ENCODE measurements around the gene CA4. TPM values are rescaled to one million over a fixed set of nuclear protein-coding genes. Genes with fewer than 3 reads are reported as not detected.

CA4 gene
- total and polyA plus RNA-seq, 2 donors (not counting 1 experiment from before 2014, with no cell fraction given): not detected

GRCh38 chr17:60154616-60155426 is 5.0 kb downstream of the CA4 start:
- no peak for DNase-seq
- no peaks in the 10 kb centered on the region for H3K79me2 ChIP-seq (ENCODE audit: control insufficient read depth, insufficient read depth, low read length)
- CTCF ChIA-PET: no interaction called here
- peaks cover 0 to 6% (median 0%) of the 10 kb centered on the region in 3 donors for H3K9me3 ChIP-seq (ENCODE audit: control extremely low read depth in 1 of 3, control insufficient read depth in 2 of 3, insufficient read depth in 1 of 3, low read length in 2 of 3)
- TF ChIP-seq EZH2 (IDR thresholded peaks at IDR 0.05; ENCODE audit: borderline replicate concordance, insufficient read depth, low read depth, low read length, poor library complexity, severe bottlenecking) (no peak), CTCF (IDR thresholded peaks at IDR 0.05) (no peak)
- no peaks in the 10 kb centered on the region for H3K9me3 Mint-ChIP-seq (ENCODE audit: insufficient read depth)
- no peaks in the 10 kb centered on the region for H4K20me1 ChIP-seq (ENCODE audit: control insufficient read depth, insufficient read depth, low read length, poor library complexity, severe bottlenecking)
- H3K27ac Mint-ChIP-seq: no peak overlapping the region
- 88% methylated on average over 4 of the region's 14 CpGs for WGBS (ENCODE audit: insufficient coverage)
- intact Hi-C loops (cut with micrococcal nuclease): no loop called here
- ATAC-seq (ENCODE audit: low read depth): no peak
- no peak overlapping the region for H3K27ac ChIP-seq (ENCODE audit: low read length in 2 of 2)
- H3K9ac ChIP-seq (ENCODE audit: low read length): no peak overlapping the region
- no peak overlapping the region for H3K4me2 ChIP-seq (replicated peaks; ENCODE audit: low read depth, low read length, poor library complexity, severe bottlenecking)
- peaks cover 0 to 37% (median 10%) of the 10 kb centered on the region in 4 experiments for H3K27me3 ChIP-seq (replicated peaks in 1 of 4; ENCODE audit: control extremely low read depth in 1 of 4, control insufficient read depth in 3 of 4, insufficient read depth in 4 of 4, low read length in 3 of 4)
- no peak overlapping the region for H2AFZ ChIP-seq (ENCODE audit: insufficient read depth, low read depth, low read length, poor library complexity, severe bottlenecking)
- H3K4me1 ChIP-seq (ENCODE audit: control insufficient read depth in 2 of 2, insufficient read depth in 2 of 2, low read length in 2 of 2): peaks cover 16 to 17% of the 10 kb centered on the region in 2 donors
- H3K36me3 ChIP-seq (replicated peaks in 1 of 2; ENCODE audit: control extremely low read depth in 1 of 2, control insufficient read depth in 1 of 2, extremely low read depth in 1 of 2, insufficient read depth in 2 of 2, low read length in 1 of 2): no peaks in the 10 kb centered on the region
- peaks cover 13% of the 10 kb centered on the region for H3K4me1 Mint-ChIP-seq
- H3K4me3 ChIP-seq (ENCODE audit: control extremely low read depth in 1 of 5, extremely low read depth in 1 of 5, insufficient read depth in 1 of 5, low read depth in 2 of 5, low read length in 4 of 5): no peak overlapping the region
- peaks cover 54% of the 10 kb centered on the region for H3K27me3 Mint-ChIP-seq
- POLR2A ChIA-PET: no interaction called here
- no peak overlapping the region for H3K4me3 Mint-ChIP-seq

DNA sequence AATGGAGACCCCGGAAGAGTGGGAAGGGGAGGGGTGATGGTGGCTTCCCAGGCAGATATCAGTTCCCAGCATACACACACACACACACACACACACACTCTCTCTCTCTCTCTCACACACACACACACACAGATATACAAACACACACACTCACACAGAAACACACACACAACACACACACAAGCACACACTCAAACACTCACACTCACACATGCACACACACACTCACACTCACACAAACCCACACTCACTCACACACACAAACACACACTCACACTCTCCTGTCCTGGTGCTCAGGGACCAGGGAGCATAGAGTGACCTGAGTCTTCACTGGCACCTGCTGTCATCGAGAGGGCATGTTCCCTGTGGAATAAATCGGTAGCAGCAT is 5.6 kb downstream of the CA4 start:
- Histone ChIP-seq H3K79me2 (ENCODE audit: control insufficient read depth, insufficient read depth, low read length) (no peaks in the 10 kb centered on the region), H3K4me2 (replicated peaks; ENCODE audit: low read depth, low read length, poor library complexity, severe bottlenecking) (no peak overlapping the region), H4K20me1 (ENCODE audit: control insufficient read depth, insufficient read depth, low read length, poor library complexity, severe bottlenecking) (no peaks in the 10 kb centered on the region), H3K4me3 (ENCODE audit: control extremely low read depth in 1 of 5, extremely low read depth in 1 of 5, insufficient read depth in 1 of 5, low read depth in 2 of 5, low read length in 4 of 5) (no peak overlapping the region), H3K36me3 (replicated peaks in 1 of 2; ENCODE audit: control extremely low read depth in 1 of 2, control insufficient read depth in 1 of 2, extremely low read depth in 1 of 2, insufficient read depth in 2 of 2, low read length in 1 of 2) (no peaks in the 10 kb centered on the region), H3K9me3 (ENCODE audit: control extremely low read depth in 1 of 3, control insufficient read depth in 2 of 3, insufficient read depth in 1 of 3, low read length in 2 of 3) (peaks cover 0 to 3% (median 0%) of the 10 kb centered on the region in 3 donors), H3K9ac (ENCODE audit: low read length) (no peak overlapping the region), H2AFZ (ENCODE audit: insufficient read depth, low read depth, low read length, poor library complexity, severe bottlenecking) (no peak overlapping the region), H3K27ac (ENCODE audit: low read length in 2 of 2) (no peak overlapping the region), H3K4me1 (ENCODE audit: control insufficient read depth in 2 of 2, insufficient read depth in 2 of 2, low read length in 2 of 2) (peaks cover 10 to 12% of the 10 kb centered on the region in 2 donors), H3K27me3 (replicated peaks in 1 of 4; ENCODE audit: control extremely low read depth in 1 of 4, control insufficient read depth in 3 of 4, insufficient read depth in 4 of 4, low read length in 3 of 4) (peaks cover 0 to 32% (median 9%) of the 10 kb centered on the region in 4 experiments)
- intact Hi-C loops (cut with micrococcal nuclease): no loop called here
- Mint-ChIP-seq H3K4me3 (no peak overlapping the region), H3K4me1 (peaks cover 12% of the 10 kb centered on the region), H3K27me3 (peaks cover 60% of the 10 kb centered on the region), H3K9me3 (ENCODE audit: insufficient read depth) (no peaks in the 10 kb centered on the region), H3K27ac (no peak overlapping the region)
- TF ChIP-seq EZH2 (IDR thresholded peaks at IDR 0.05; ENCODE audit: borderline replicate concordance, insufficient read depth, low read depth, low read length, poor library complexity, severe bottlenecking) (no peak), CTCF (IDR thresholded peaks at IDR 0.05) (no peak)
- ATAC-seq (ENCODE audit: low read depth) (no peak), DNase-seq (no peak)
- CTCF ChIA-PET: no interaction called here
- POLR2A ChIA-PET: no interaction called here
- WGBS (ENCODE audit: insufficient coverage): 94% methylated on average over 2 of the region's 3 CpGs
